IMR-90 (cell line): ENCODE measurements around the gene NEXN. TPM values are rescaled to one million over a fixed set of nuclear protein-coding genes. Genes with fewer than 3 reads are reported as not detected.

Experiments
- ATAC-seq: fragments of 200-7000 bp; cut with Tn5 transposase; 2 replicates; pipeline ENCODE4 v1.9.1; 2020; ENCODE audit warnings: low read depth, mild to moderate bottlenecking, moderate library complexity
- BruUV-seq: library from RNA; stranded (reverse); fragments of 400-500 nt; replicated peaks from 2 replicates; lab custom pipeline; 2021; lab: Mats Ljungman, UMichigan
- CTCF ChIA-PET: fragments of 300-600 bp; formaldehyde crosslinking; extraction: SDS; loops from one replicate; lab custom pipeline; 2021; ENCODE audit warnings: antibody characterized with exemption; lab: Yijun Ruan, JAX
- POLR2A ChIA-PET: fragments of 300-600 bp; sonication (Branson Sonifier 250); formaldehyde crosslinking; loops from one replicate; lab custom pipeline; 2022; ENCODE audit warnings: antibody characterized with exemption; ENCODE audit not compliant: unreplicated experiment; lab: Charles Lee
- DNase-seq: peaks from one replicate; pipeline ENCODE4 v3.0.0; 2013
- H2AFZ ChIP-seq: replicated peaks from 2 replicates; pipeline ENCODE3; 2013; ENCODE audit warnings: low read length, mild to moderate bottlenecking; ENCODE audit not compliant: poor library complexity
- H2AK5ac ChIP-seq: 2 replicates; pipeline ENCODE4 v1.6.1; 2013; ENCODE audit warnings: low read depth, low read length, inconsistent platforms
- H2AK9ac ChIP-seq: replicated peaks from 2 replicates; pipeline ENCODE3; 2013; ENCODE audit warnings: mild to moderate bottlenecking, low read depth, low read length, moderate library complexity; ENCODE audit not compliant: poor library complexity
- H2BK120ac ChIP-seq: 2 replicates; pipeline ENCODE4 v1.6.1; 2013; ENCODE audit warnings: low read depth, low read length, inconsistent platforms
- H2BK15ac ChIP-seq: 3 replicates; pipeline ENCODE4 v1.6.1; 2013; ENCODE audit warnings: low read depth, low read length, inconsistent platforms
- H2BK20ac ChIP-seq: 2 replicates; pipeline ENCODE4 v1.6.1; 2013; ENCODE audit warnings: low read depth, mild to moderate bottlenecking, inconsistent platforms, low read length, moderate library complexity
- H2BK5ac ChIP-seq: 2 replicates; pipeline ENCODE4 v1.6.1; 2013; ENCODE audit warnings: mild to moderate bottlenecking, low read depth, low read length, inconsistent platforms; ENCODE audit not compliant: poor library complexity, severe bottlenecking
- H3K14ac ChIP-seq: replicated peaks from 2 replicates; pipeline ENCODE4 v1.6.1; 2013; ENCODE audit warnings: low read depth, low read length, inconsistent platforms
- H3K18ac ChIP-seq: 2 replicates; pipeline ENCODE4 v1.6.1; 2013; ENCODE audit warnings: low read depth, low read length, control low read depth
- H3K23ac ChIP-seq: 2 replicates; pipeline ENCODE4 v1.6.1; 2013; ENCODE audit warnings: low read depth, low read length, inconsistent platforms
- H3K27ac ChIP-seq: 2 replicates; pipeline ENCODE4 v1.5.1; 2013; ENCODE audit warnings: mild to moderate bottlenecking, control low read depth, low read length; ENCODE audit not compliant: insufficient read depth
- H3K27me3 ChIP-seq: 2 replicates; pipeline ENCODE4 v1.6.1; 2013; ENCODE audit warnings: low read length; ENCODE audit not compliant: control insufficient read depth, insufficient read depth
- H3K36me3 ChIP-seq: 2 replicates; pipeline ENCODE4 v1.6.1; 2013; ENCODE audit warnings: low read length, mixed read lengths; ENCODE audit not compliant: control insufficient read depth, insufficient read depth
- H3K4ac ChIP-seq: 2 replicates; pipeline ENCODE4 v1.6.1; 2013; ENCODE audit warnings: low read depth, low read length, inconsistent platforms
- H3K4me1 ChIP-seq: 2 replicates; pipeline ENCODE4 v1.6.1; 2013; ENCODE audit warnings: low read length, mixed read lengths; ENCODE audit not compliant: control insufficient read depth, insufficient read depth
- H3K4me2 ChIP-seq: 2 replicates; pipeline ENCODE4 v1.6.1; 2013; ENCODE audit warnings: low read depth, mild to moderate bottlenecking, control low read depth, low read length, moderate library complexity
- H3K4me3 ChIP-seq: 2 replicates; pipeline ENCODE4 v1.5.1; 2013; ENCODE audit warnings: low read depth, mild to moderate bottlenecking, control low read depth, low read length, moderate library complexity; ENCODE audit not compliant: insufficient read depth
- H3K56ac ChIP-seq: 2 replicates; pipeline ENCODE4 v1.6.1; 2013; ENCODE audit warnings: low read length, inconsistent platforms; ENCODE audit not compliant: insufficient read depth; ENCODE audit errors: extremely low read depth
- H3K79me1 ChIP-seq, 2 experiments: 2 replicates each; pipeline ENCODE4 v1.6.1; 2013; ENCODE audit warnings: low read length in 2 of 2, inconsistent platforms in 1 of 2, low read depth in 1 of 2
- H3K9ac ChIP-seq: 2 replicates; pipeline ENCODE4 v1.6.1; 2013; ENCODE audit warnings: low read depth, low read length, control low read depth
- H3K9me1 ChIP-seq: 2 replicates; pipeline ENCODE4 v1.6.1; 2013; ENCODE audit warnings: low read length, inconsistent platforms; ENCODE audit not compliant: insufficient read depth
- H3K9me3 ChIP-seq: 2 replicates; pipeline ENCODE4 v1.6.1; 2013; ENCODE audit warnings: low read length; ENCODE audit not compliant: control insufficient read depth, insufficient read depth
- H4K20me1 ChIP-seq: 2 replicates; pipeline ENCODE4 v1.6.1; 2013; ENCODE audit warnings: low read length, inconsistent platforms; ENCODE audit not compliant: insufficient read depth
- H4K5ac ChIP-seq: 2 replicates; pipeline ENCODE4 v1.6.1; 2013; ENCODE audit warnings: mild to moderate bottlenecking, low read depth, low read length, control low read depth
- H4K8ac ChIP-seq, 2 experiments: 2 replicates each; pipeline ENCODE4 v1.6.1; 2013; ENCODE audit warnings: low read depth in 2 of 2, low read length in 2 of 2, control low read depth in 1 of 2, inconsistent platforms in 1 of 2
- H4K91ac ChIP-seq: 2 replicates; pipeline ENCODE4 v1.6.1; 2013; ENCODE audit warnings: low read depth, low read length, inconsistent platforms; ENCODE audit not compliant: insufficient read depth
- CTCF ChIP-seq: conservative IDR thresholded peaks from 2 replicates; pipeline ENCODE4 v1.5.1; 2012; ENCODE audit warnings: mild to moderate bottlenecking, low read depth, low read length, improper control_type of control experiment
- ELK1 ChIP-seq: fragments of 150-350 bp; IDR thresholded peaks from 2 replicates; pipeline ENCODE4 v1.6.1; 2016; ENCODE audit warnings: low read depth, mild to moderate bottlenecking, low read length, moderate library complexity, borderline replicate concordance
- FOS ChIP-seq: fragments of 150-350 bp; IDR thresholded peaks from 2 replicates; pipeline ENCODE4 v1.6.1; 2016; ENCODE audit warnings: low read depth, low read length
- MXI1 ChIP-seq: IDR thresholded peaks from 2 replicates; pipeline ENCODE4 v1.6.1; 2012; ENCODE audit warnings: low read depth, mild to moderate bottlenecking, low read length, moderate library complexity, borderline replicate concordance
- NFE2L2 ChIP-seq: fragments of 150-350 bp; IDR thresholded peaks from 2 replicates; pipeline ENCODE4 v1.6.1; 2016; ENCODE audit warnings: low read depth, mild to moderate bottlenecking, low read length
- RAD21 ChIP-seq: IDR thresholded peaks from 2 replicates; pipeline ENCODE4 v1.6.1; 2012; ENCODE audit warnings: low read length, improper control_type of control experiment
- SMC3 ChIP-seq: fragments of 150-350 bp; IDR thresholded peaks from 2 replicates; pipeline ENCODE4 v1.6.1; 2016; ENCODE audit warnings: low read depth, mild to moderate bottlenecking, antibody characterized with exemption, low read length, moderate library complexity
- dilution Hi-C: fragments of 300-500 bp; cut with HindIII; formaldehyde crosslinking; loops from one replicate; pipeline ENCODE4 v1.14.3; 2018; ENCODE audit warnings: low sequenced_read_pairs; ENCODE audit not compliant: unreplicated experiment
- in situ Hi-C: fragments of 300-500 bp; cut with MboI; formaldehyde crosslinking; loops from 3 replicates; pipeline ENCODE4 v1.14.3; 2019; ENCODE audit warnings: low sequenced_read_pairs, inconsistent platforms, mixed read lengths
- intact Hi-C: fragments of 100-400 bp; cut with micrococcal nuclease; formaldehyde crosslinking; loops from 2 replicates; pipeline ENCODE4 v1.10.0; 2022
- polyA plus RNA-seq, 3 experiments: library from polyadenylated mRNA; depleted of rRNA; stranded (reverse); fragments of >200 nt; gene quantifications; 2 replicates each; pipeline ENCODE4 v1.2.3, GENCODE V29; 2012; ENCODE audit warnings: low replicate concordance in 1 of 3
- total RNA-seq: library from RNA; depleted of rRNA; stranded (reverse); fragments of >200 nt; gene quantifications from 2 replicates; pipeline ENCODE4 v1.2.3, GENCODE V29; 2012

The NEXN gene
- total and polyA plus RNA-seq, 2 of the 4 experiments (the other 2 are of a cell fraction) = 5.2 to 16.1 TPM

DNA sequence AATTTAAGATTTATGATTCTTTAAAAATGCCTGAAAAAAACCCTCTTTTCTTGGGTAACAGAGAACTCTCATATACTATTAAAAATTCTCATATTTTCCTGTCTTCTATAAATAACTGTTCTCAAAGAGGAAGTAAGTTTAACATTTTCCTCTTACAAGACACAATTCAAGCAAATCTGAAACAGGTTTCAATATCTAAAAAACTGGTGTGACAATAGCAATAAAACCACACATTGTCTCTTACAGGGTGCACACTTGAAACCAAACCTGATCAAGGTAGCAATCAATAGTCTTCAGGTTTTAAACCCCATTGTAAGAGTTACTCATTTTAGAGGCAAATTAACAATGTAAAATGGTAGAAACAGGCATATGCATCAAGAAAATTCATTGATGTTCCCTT lies 62.4 kb downstream of the NEXN start:
- Histone ChIP-seq H3K27me3 (no peaks in the 10 kb centered on the region), H3K9me1 (no peaks in the 10 kb centered on the region), H4K5ac (no peak overlapping the region), H2AFZ (no peak overlapping the region), H2AK5ac (no peak overlapping the region), H2AK9ac (no peak overlapping the region), H2BK120ac (no peak overlapping the region), H3K4ac (no peak overlapping the region), H4K8ac (no peak overlapping the region), H3K23ac (no peak overlapping the region), H2BK5ac (no peak overlapping the region), H3K4me2 (no peak overlapping the region), H3K18ac (no peak overlapping the region), H4K91ac (no peak overlapping the region), H3K56ac (no peak overlapping the region), H3K14ac (no peak overlapping the region), H3K9ac (no peak overlapping the region), H3K79me1 (peaks cover 13 to 42% of the 10 kb centered on the region in 2 experiments), H3K9me3 (no peaks in the 10 kb centered on the region), H3K4me1 (0 out of 2 replicates have a peak, but pooled peaks cover 2% of the 10 kb centered on the region), H3K4me3 (no peak overlapping the region), H3K36me3 (peaks cover 46% of the 10 kb centered on the region), H2BK20ac (no peak overlapping the region), H4K20me1 (peaks cover 12% of the 10 kb centered on the region; the same call in 1 of the 2 replicates), H2BK15ac (no peak overlapping the region), H3K27ac (no peak overlapping the region)
- DNase-seq = no peak
- intact Hi-C loops (no loop called here), dilution Hi-C loops (no loop called here), in situ Hi-C loops (no loop called here)
- CTCF ChIA-PET = no interaction called here
- POLR2A ChIA-PET = no interaction called here
- TF ChIP-seq SMC3 (no peak), MXI1 (no peak), CTCF (no peak), ELK1 (no peak), NFE2L2 (no peak), RAD21 (no peak), FOS (no peak)
- ATAC-seq = no peak
- no TSS peak for BruUV-seq
